ENCODE measurements around the gene MYO5A.

- no peak for TF ChIP-seq CTCF (IDR thresholded peaks at IDR 0.05)
- no peak for TF ChIP-seq ZFX (IDR thresholded peaks at IDR 0.05; ENCODE audit: borderline replicate concordance)
Measured at GRCh38 chr15:52397118-52397517, 131.6 kb downstream of the MYO5A start.
